ENCODE measurements around the gene RWDD4.

Gene RWDD4

DNA sequence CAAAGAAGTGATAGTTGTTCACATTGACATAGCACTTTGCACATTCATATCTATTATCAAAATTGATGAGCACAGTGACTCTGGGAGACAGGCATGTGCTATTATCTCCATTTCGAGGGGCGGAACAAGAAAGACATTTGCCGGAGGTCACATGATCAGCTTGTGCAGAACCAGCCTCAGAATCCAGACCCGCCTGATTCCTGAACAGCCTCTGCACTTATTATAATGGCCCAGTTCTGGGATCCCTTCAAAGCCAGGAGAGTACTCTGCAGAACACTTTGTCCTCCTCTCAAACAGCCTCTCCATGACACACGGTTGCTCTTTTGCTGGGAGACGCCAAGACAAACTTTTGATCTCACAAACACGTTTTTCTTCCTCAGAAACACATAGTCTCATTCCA, 48.4 kb downstream of the RWDD4 start:
- no peak for TF ChIP-seq JUND (IDR thresholded peaks at IDR 0.05; ENCODE audit: low read depth)
- no peak for DNase-seq (ENCODE audit: low read depth in 1 of 2, low spot score in 1 of 2)
- in situ Hi-C loops (cut with HindIII; ENCODE audit: low pct_unique_long_range_greater_than_20kb, low sequenced_read_pairs), result no loop called here

DNA sequence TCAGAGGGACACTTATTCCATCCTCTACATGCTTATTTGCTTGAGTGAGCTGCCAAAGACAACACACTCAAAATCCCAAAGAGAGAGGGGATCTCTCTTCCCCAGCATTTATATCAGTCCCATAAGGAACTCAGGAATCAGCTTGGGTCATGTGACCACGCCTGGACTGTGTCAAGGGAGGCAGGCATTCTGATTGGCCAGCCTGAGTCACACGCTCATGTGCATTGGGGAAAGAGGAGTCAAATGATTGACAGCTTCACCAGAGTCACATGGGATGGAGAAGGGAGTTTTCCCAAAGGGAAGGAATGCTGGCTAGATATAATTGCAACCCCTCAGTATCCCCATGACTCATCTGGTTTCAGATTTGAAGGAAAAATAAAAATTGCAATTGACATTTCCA, 49.0 kb downstream of the RWDD4 start:
- no peak for TF ChIP-seq JUND (IDR thresholded peaks at IDR 0.05; ENCODE audit: low read depth)
- DNase-seq (ENCODE audit: low read depth in 1 of 2, low spot score in 1 of 2), result no peak
- in situ Hi-C loops (cut with HindIII; ENCODE audit: low pct_unique_long_range_greater_than_20kb, low sequenced_read_pairs), result no loop called here

DNA sequence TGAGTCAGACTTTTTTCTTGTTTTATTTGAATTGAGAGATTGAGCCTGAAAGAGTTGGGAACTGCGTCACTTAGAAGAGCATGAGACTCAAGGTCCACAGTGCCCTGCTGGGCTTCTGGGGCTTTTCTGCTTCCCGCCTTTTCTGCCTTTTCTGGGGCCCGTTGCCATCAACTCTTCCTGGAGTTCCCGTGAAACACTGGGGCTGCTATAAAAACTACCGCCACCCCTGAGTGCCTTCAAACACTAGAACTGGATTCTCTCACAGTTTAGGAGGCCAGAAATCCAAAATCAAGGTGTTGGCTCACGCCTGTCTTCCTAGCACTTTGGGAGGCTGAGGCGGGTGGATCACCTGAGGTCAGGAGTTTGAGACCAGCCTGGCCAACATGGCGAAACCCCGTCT, 49.8 kb downstream of the RWDD4 start:
- in situ Hi-C loops (cut with HindIII; ENCODE audit: low pct_unique_long_range_greater_than_20kb, low sequenced_read_pairs), result no loop called here
- no peak for DNase-seq (ENCODE audit: low read depth in 1 of 2, low spot score in 1 of 2)
- no peak for TF ChIP-seq JUND (IDR thresholded peaks at IDR 0.05; ENCODE audit: low read depth)

DNA sequence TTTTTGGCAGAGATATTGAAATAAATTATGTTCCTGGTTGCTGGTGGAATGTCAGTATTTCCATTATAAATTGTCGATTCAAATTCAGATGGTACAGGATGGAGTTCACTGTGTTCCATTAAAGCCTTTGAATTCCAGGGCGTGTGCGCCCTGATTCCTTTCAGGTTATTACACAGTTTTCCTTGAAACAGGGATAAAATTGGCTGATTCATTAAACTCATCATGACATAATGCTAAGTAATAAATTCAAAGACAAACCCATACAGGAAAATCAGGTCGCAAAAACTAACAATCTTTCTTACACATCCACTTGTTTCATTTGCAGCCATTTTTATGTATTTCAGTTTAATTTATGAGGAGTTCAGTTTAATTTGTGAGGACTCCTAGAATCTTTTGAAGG, 51.1 kb downstream of the RWDD4 start:
- in situ Hi-C loops (cut with HindIII; ENCODE audit: low pct_unique_long_range_greater_than_20kb, low sequenced_read_pairs), result no loop called here
- no peak for TF ChIP-seq JUND (IDR thresholded peaks at IDR 0.05; ENCODE audit: low read depth)
- no peak for DNase-seq (ENCODE audit: low read depth in 1 of 2, low spot score in 1 of 2)

DNA sequence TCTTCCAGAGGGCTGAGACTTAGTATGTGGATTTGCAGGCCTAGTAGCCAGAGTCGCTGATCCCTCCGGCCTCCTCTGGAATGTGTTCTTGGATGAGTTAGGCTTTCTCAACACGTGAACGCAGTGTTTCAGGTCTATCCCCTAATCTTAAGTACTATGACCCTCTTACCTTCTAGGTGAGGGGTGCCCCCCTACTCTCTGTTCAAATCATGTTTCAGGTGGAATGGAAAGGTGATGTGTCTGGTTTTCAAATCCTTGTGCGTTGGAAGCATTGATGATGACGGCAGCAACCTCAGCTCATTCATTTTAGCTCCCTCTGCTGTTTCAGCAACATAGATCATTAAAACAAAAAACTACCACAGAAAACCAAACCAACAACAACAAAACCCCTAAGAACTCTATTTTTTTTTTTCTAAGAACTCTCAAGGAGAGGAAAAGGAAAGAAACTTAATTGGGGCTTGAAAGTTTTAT, 56.4 kb downstream of the RWDD4 start:
- peak in 1 of 2 experiments; percentile 44 for DNase-seq (ENCODE audit: low read depth in 1 of 2, low spot score in 1 of 2)
- in situ Hi-C loops (cut with HindIII; ENCODE audit: low pct_unique_long_range_greater_than_20kb, low sequenced_read_pairs), result no loop called here
- TF ChIP-seq JUND (IDR thresholded peaks at IDR 0.05; ENCODE audit: low read depth), result no peak

DNA sequence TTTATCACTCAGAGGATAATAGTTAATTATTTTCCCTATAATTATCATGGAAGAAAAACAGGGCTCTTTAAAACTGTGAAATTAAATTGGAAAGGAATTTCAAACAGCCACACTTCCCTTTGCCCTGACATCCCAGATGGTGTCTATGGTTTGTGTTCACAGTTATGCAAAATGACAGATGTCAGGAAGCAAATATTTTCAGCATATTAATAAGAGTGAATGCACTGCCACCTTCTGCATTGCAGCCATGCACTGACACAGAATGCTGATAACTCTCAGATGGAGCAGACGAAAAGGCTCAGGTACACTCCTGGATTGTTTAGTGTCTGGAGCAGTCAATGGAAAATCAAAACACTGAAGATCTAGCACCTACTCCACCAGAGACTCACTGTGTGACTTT, 57.6 kb downstream of the RWDD4 start:
- no peak for DNase-seq (ENCODE audit: low read depth in 1 of 2, low spot score in 1 of 2)
- in situ Hi-C loops (cut with HindIII; ENCODE audit: low pct_unique_long_range_greater_than_20kb, low sequenced_read_pairs), result no loop called here
- TF ChIP-seq JUND (IDR thresholded peaks at IDR 0.05; ENCODE audit: low read depth), result no peak

DNA sequence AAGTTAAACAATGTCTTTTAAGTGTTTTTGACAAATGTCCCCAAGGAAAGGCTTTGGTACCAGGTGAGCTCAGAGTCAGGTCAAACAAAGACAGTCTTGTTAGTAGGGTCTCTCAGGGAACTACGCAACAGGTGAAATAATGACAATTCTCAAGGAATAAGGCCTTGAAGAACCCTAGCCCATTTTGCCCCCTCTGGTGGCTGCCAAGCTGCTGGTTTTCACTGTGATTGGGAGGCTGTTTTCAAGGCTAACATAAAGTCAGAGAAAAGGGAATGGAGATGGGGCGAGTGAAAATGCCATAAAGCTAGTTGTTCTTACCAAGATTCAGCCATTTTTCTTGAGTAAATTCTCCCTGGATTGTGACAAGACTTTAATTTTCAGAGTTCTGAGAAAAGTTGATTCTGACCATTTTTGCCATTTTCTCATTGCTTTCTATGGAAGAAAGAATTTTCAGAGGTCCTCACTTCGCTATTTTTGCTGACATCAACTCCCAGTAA, 58.7 kb downstream of the RWDD4 start:
- peak in 1 of 2 experiments; percentile 33 for DNase-seq (ENCODE audit: low read depth in 1 of 2, low spot score in 1 of 2)
- TF ChIP-seq JUND (IDR thresholded peaks at IDR 0.05; ENCODE audit: low read depth), result no peak
- in situ Hi-C loops (cut with HindIII; ENCODE audit: low pct_unique_long_range_greater_than_20kb, low sequenced_read_pairs), result no loop called here

DNA sequence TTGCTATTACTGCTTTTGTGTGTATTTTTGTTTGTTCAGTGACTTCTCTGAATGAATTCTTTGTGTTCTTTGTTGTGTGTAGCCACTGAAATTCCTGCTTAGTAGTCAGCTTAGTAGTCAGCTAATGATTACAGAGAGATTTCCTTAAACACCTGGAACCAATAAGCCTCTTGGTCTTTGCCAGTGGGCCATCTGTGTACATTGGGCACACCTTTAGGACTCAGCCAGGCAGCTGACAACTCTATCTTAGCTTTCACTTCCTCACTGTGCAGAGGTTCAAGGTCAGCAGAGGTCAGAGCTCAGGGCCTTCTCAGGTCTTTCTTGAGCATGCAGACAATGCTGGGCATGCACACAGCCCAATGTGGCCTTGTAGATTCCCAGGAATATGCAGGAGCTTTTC, 59.3 kb downstream of the RWDD4 start:
- in situ Hi-C loops (cut with HindIII; ENCODE audit: low pct_unique_long_range_greater_than_20kb, low sequenced_read_pairs), result no loop called here
- no peak for DNase-seq (ENCODE audit: low read depth in 1 of 2, low spot score in 1 of 2)
- no peak for TF ChIP-seq JUND (IDR thresholded peaks at IDR 0.05; ENCODE audit: low read depth)

DNA sequence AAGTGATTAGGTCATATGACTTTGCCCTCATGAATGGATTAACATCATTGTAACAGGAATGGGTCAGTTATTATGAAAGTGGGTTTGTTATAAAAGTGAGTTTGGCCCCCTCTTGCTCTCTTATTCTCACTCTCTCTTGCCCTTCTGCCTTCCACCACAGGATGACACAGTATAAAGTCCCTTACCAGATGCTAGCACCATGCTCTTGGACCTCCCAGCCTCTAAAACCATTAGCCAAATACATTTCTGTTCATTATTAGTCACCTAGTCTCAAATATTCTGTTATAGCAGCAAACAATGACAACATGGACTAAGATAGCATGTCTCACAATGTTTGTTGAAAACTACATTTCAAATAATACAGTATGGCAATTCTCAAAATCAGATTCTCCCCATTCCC, 59.7 kb downstream of the RWDD4 start:
- no peak for TF ChIP-seq JUND (IDR thresholded peaks at IDR 0.05; ENCODE audit: low read depth)
- no peak for DNase-seq (ENCODE audit: low read depth in 1 of 2, low spot score in 1 of 2)
- in situ Hi-C loops (cut with HindIII; ENCODE audit: low pct_unique_long_range_greater_than_20kb, low sequenced_read_pairs), result no loop called here

DNA sequence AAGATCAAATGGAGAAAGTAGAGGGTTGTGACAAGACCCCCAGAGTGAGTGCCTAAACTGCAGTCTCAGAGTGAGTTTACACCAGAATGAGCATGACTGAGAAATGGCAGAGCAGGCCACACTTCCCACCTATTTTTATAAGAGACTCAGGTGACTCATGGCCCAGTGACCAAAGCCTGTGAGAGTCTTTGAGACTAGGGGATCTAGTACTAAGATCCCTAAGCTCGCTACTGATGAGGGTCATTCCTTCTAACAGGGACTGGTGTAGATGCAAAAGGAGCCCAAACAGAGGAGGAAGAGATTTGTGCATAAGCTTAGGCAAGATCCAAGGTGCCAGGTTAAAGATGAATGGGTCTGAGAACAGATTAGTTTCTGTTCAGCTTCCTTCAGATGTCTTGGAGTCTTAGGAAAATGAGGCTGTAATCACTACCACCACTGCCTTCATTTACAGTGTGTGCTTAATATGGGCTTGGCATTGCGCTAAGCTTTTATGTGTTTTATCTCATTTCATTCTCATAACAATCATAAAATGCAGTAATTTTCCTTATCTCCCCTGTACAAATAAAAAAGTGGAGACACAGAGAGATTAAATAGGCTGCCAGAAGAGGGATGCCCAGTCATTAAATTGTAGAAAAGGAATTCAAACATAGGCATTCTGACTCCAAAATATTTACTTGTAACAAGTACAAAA, 62.8 kb downstream of the RWDD4 start:
- in situ Hi-C loops (cut with HindIII; ENCODE audit: low pct_unique_long_range_greater_than_20kb, low sequenced_read_pairs), result no loop called here
- DNase-seq (ENCODE audit: low read depth in 1 of 2, low spot score in 1 of 2), result no peak
- no peak for TF ChIP-seq JUND (IDR thresholded peaks at IDR 0.05; ENCODE audit: low read depth)

DNA sequence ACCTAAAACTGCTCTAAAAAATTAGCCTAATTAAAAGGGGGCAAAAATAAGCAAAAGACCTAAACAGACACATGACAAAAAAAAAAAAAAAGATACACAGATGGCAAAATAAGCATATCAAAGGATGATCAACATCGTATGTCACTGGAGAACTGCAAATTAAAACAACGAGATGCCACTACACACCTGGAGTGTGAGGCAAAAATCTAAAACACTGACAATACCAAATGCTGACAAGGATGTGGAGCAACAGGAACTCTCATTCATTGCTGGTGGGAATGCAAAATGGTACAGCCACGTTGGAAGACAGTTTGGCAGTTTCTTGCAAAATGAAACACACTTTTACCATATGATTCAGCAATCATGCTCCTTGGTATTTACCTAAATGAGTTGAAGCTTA, 64.2 kb downstream of the RWDD4 start:
- no peak for TF ChIP-seq JUND (IDR thresholded peaks at IDR 0.05; ENCODE audit: low read depth)
- DNase-seq (ENCODE audit: low read depth in 1 of 2, low spot score in 1 of 2), result no peak
- in situ Hi-C loops (cut with HindIII; ENCODE audit: low pct_unique_long_range_greater_than_20kb, low sequenced_read_pairs), result no loop called here

DNA sequence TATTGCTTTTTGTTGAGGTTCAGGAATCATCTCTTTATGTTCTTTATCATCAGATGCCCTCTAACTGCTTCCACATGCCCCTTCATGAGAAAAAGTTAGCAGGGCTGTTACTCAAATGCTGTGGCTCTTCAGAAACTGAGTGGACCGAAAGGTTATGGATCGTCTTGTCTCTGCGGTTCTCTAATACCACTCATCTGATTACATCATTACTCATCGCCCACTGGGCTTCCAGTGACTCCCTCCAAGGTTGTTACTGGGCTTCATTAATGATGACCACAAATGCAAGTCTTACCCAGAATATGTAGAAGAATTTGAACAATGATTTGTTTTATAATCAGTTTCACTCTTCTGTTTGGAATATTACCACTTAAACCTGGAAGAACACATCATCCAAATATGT, 67.7 kb downstream of the RWDD4 start:
- no peak for TF ChIP-seq JUND (IDR thresholded peaks at IDR 0.05; ENCODE audit: low read depth)
- in situ Hi-C loops (cut with HindIII; ENCODE audit: low pct_unique_long_range_greater_than_20kb, low sequenced_read_pairs), result no loop called here
- DNase-seq (ENCODE audit: low read depth in 1 of 2, low spot score in 1 of 2), result no peak
